ENCODE measurements around the gene DNMT3B.
"Not testable (repeated sequence)": the region's sequence is repeated elsewhere in the genome, so short reads cannot be mapped to it uniquely, and the experiment has no call there.

DNMT3B gene

DNA sequence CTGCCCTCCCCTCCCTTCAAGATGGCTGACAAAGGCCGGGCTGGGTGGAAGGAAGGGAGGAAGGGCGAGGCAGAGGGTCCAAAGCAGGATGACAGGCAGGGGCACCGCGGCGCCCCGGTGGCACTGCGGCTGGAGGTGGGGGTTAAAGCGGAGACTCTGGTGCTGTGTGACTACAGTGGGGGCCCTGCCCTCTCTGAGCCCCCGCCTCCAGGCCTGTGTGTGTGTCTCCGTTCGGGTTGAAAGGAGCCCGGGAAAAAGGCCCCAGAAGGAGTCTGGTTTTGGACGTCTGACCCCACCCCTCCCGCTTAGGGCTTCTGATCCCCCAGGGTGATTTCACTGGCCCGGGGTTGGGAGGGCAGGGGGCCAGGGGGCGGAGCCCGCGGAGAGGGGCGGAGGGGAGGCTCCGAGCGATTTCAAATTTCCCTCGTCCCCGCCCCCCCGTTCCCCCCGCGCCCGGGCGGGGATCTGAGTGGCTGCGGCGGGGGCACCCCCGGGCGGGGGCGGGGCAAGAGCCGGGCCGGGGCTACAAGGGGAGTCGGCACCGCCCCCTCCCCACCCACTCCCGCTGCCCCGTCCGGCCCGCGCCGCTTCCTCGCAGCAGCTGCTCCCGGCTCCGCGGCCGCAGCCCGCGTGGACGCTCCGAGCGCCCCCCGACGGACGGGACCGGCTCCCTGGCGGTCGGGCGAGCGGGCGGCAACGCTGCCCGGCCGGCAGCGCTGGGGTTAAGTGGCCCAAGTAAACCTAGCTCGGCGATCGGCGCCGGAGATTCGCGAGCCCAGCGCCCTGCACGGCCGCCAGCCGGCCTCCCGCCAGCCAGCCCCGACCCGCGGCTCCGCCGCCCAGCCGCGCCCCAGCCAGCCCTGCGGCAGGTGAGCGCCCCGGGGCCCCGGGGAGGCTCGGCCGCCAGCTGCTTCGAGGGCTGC is at the start of gene DNMT3B:
Gene DNMT3B (plus strand): TSS at position 555 of the 923 bp plus-strand sequence. CDS start 17,939 bp downstream, outside the sequence.
- DNase-seq: peak; percentile 27 to 94

DNA sequence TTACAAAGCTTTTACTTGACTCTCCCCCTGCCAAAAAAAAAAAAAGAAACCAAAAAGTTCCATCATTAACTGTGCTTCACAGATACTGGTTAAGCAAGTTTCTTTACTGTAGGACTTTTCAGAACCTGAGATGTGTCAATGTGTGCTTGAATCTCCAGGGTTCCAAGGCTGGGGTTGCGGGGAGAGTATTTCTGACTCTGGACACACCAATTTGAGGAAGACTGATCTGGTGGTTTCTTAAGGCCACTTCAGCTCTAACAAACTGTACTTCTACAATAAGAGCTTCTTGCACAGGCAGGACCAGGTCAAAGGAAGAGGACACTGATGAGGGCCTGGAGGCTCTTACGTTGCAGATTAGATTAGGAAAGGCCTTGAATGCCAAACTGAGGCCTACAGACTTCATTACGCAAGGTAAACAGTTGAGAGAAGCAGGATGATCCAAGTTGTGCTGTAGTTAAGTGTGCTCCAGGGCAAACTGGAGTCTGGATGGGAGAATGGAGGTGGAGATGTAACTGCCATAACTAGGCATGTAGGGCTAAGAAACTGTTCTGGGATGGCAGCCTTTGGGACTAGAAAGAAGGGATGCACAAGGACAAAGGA is 43.3 kb upstream of the DNMT3B start:
- no peak for DNase-seq

DNA sequence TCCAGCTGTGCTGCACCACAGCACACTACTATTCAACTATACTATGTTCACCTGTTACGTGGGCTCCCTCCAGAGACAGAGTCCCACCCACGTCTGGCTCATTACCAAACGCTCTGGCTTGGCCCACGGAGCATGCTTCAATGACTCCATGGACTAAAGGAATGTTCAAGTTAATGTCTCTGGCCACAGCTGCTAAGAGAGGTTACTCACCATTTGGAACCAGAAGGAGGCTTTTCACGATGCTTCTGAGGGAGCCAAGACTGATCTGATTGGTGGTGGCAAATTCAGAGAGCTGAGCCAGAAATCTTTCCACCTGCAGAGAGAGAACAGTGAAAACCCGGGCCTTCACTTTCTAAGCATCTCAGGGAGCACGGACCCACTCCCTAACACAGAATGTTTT is 34.5 kb upstream of the DNMT3B start:
- no peak for DNase-seq

DNA sequence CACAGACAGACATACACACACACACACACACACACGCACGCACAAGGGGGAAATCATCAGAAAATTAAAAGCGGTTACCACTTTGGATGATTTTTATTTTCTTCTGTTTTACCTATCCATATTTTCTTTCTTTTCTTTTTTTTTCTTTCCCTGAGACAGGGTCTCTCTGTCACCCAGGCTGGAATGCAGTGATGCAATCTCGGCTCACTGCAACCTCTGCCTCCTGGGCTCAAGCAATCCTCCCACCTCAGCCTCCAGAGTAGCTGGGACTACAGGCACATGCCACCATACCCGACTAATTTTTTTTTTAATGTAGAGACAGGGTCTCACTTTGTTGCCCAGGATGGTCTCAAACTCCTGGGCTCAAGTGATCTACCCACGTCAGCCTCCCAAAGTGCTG is 33.8 kb upstream of the DNMT3B start:
- DNase-seq: not testable (repeated sequence)

DNA sequence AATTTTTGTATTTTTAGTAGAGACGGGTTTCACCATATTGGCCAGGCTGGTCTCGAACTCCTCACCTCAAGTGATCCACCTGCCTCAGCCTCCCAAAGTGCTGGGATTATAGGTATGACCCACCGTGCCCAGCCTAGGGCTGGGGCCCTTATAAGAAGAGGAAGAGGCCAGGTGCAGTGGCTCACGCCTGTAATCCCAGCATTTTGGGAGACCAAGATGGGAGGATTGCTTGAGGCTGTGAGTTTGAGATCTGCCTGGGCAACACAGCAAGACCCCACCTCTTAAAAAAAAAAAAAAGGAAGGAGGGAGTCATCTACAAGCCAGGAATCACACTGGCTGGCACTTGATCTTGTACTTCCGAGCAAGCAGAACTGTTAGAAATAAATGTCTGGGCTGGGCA is 32.9 kb upstream of the DNMT3B start:
- DNase-seq: not testable (repeated sequence)

DNA sequence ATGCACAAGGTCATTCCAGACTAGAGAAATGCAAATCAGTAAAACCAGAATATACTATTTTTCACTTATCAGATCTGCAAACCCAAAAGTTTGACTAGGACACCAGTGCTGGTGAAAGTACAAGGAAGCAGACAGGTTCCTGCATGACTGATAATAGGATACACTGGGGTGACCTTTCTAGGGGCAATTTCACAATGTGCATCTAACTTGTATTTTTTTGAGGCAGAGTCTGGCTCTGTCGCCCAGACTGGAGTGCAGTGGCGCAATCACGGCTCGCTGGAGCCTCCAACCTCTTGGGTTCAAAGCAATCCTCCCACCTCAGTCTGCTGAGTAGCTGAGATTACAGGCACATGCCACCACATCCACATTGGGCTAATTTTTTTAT is 30.3 kb upstream of the DNMT3B start:
- DNase-seq: no peak

DNA sequence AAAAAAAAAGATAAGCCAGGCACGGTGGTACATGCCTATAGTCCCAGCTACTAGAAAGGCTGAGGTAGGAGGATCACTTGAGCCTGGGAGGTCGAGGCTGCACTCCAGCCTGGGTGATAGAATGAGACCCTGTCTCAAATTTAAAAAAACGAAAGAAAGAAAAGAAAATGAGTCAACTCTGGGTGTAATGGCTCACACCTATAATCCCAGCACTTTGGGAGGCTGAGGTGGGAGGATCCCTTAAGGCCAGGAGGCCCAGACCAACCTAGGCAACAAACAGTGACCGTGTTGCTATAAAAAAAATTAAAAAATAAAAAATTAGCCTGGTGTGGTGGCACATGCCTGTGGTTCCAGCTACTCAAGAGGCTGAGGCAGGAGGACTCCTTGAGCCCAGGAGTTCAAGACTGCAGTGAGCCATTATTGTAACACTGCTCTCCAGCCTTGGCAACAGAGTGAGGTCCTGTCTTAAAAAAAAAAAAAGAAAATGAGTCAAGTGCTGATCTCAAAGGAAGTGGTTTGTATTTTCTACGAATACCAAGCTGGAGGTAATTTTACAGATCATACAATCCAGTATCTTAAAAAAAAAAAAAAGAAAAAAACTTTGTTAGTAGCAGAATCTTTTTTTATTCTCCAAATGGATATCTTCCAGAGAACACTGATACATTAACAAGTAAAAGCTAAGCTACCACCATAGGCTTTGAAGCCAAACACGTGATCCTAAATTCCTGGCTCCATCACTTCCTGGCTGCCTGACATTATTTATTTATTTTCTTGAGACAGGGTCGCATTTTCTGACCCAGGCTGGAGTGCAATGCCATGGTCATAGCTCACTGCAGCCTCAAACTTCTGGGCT is 24.6 kb upstream of the DNMT3B start:
- no peak for DNase-seq

DNA sequence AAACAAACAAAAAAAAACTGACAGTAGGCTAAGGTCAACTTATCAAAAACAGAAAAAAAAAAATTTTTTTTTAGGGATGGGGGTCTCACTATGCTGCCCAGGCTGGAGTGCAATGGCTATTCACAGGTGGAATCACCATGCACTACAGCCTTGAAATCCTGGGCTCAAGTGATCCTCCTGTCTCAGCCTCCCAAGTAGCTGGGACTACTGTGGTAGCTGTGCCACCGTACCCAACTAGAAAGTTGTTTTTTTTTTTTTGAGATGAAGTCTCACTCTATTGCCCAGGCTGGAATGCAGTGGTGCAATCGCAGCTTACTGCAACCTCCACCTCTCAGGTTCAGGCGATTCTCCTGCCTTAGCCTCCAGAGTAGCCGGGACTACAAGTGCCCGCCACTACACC is 21.0 kb upstream of the DNMT3B start:
- no peak for DNase-seq

DNA sequence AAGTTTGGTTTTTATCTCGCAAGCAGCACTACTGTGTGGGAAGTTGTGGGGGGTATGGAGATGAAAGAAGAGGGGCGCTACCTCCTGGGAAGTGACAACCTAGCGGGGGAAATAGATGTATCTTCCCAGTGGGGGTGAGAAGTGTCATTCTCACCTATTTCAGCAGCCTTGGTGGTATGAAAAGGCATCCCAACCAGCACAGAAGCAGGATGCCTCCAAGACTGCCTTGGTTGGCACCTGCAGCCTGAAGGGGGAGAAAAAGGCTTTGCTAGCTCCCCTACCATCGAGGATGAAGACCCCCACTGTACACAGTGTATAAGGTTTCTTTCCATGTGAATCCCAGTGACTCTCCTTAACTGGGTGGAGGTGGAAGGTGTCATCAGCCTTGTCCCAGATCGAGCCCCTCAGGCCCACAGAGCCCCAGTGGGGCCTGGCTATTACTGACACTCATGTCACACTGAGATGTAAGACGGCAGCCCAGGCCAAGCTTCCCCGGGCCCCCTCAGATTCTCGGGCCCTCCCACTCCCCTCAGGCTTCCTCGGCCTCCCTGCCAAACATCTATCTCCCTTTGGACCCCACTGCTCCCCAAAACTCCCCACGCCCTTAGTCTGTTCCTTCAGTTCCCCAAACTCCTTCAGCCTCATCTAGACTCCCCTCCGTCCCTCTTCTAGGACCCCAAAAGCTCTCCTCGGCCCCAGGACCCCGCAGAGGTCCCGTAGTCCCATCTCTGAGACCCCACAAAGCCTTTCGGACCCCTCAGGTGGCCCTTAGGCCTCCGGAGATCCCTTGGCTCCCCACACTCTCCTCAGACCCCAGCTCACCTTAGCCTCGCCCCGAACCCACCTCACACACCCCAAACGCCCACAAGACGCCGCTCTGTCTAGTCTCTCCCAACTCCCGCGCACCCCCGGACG is 19.6 kb upstream of the DNMT3B start:
- peak; percentile 43 to 59 for DNase-seq

DNA sequence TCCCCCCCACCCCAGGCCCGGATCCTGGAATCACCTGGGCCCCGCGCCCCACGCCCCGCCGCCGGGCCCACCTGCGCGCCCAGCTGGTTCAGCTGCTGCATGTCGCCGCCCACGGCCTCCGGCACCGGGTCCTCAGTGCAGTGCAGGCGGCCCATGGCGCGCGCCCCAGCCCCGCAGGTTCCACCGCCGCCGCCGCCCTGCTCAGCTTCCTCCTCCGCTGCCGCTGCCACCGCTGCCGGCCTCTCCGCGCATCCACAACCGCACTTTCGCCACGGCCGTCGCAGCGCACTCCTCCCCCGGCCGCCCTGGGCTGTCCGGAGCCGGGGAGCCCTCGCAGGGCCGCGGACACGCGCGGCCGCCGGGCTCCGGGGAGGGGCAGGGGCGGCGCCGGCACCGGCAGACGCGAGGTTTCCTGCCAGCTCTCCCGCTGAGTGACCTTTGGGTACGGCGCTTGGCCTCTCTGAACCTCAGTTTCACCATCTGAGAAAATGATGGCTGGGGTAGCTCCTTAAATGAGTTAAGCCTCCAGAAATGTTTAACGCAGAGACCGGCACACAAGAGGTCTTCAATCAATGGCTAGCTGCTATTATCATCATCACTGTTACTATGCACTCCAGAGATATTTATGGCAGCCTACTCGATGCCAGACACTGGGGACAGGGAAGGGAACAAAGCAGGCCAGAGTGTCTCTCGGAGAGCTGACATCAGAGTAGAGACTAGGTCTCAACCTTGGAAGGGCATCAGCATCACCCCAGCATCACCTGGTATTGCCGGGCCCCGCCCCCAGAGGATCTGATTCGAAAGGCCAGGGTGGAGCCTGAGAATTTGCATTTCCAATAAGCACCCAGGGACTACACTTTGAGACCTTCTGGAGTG is 18.7 kb upstream of the DNMT3B start, which contains the start of gene COMMD7:
Gene COMMD7 (minus strand): TSS at position 231 of the 876 bp plus-strand sequence. CDS start 76 bp downstream, at position 155.
- peak; percentile 70 to 88 for DNase-seq

DNA sequence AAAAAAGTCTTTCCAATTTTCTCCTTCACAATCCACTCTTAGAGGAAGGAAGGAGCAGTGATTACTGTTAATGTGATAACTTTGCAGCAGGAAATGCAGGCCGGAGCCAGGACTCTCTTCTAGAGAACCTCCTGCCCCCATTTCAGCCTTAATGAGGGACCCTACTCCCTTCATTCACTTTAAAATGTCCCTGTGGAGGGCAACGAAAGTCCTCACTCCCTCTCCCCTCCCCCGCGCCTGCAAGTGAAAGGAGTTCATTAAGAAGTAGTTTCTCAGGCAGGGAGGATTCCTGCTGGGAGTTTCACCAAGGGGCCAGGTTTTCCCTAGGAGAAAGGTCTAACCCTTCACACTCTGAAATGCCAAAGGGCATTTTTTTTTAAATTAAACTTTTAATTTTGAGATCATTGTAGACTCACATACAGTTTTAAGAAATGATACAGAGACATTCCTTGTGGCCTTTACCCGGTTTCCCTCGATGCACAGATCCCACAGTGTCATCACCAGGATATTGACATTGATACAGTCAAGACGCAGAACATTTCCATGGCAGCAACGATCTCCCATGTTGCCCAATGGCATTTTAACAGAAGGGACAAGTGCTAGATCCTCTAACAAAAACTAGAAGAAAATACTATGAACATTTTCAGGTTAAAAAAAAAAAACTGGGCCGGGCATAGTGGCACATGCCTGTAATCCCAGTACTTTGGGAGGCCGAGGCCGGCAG is 12.1 kb upstream of the DNMT3B start:
- DNase-seq: no peak

DNA sequence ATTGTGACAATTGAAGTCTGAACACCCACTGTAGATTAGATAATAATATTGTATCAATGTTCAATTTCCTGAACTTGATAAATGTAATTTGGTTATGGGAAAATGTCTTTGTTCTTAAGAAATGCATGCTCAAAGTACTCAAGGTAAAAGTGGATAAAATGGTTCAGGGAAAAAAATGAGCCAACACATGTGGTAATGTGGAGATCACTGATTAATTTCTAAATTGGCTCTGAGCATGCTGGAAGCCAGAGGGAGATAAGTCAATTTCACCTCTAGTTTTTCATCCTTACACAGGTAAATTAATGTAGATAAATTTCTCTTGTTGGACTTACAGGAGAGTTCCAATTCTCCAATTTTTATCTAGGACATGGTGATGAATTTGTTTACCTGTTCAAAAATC is 10.9 kb upstream of the DNMT3B start:
- DNase-seq: no peak

DNA sequence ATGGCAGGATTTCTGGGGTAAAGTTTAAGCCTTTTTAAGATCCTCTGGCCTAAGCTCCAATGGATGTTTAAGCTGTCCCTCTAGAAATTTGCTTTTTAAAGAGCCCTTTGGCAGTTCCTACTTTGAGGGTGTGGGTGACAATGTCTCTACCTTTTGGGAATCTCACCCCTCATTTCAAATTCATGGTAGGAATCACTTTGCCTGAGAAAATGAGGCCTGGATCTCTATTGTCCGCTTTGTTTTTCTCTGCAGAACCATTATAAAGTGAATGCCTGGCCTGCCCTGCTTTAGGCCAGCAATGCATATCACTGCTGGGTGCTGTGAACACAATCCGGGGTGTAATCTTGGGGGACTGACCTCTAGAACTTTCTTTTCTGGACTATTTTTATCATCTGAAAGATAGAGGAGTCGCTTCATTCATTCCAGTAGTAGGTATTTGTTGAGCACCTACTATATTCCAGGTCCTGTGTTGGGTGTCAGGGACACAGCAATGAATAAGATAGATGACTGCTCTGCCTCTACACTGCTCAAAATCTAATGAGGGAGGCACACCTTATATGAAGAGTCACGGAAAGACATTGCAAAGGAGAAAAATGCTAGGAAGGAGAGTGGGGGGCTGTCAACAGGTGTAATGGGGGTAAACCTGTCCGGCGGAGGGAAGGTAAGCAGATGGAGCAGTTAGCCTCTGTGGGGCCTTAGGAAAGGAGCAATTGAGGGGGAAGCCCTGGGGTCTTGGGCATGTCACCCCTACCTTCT is 10.3 kb upstream of the DNMT3B start:
- DNase-seq: no peak

DNA sequence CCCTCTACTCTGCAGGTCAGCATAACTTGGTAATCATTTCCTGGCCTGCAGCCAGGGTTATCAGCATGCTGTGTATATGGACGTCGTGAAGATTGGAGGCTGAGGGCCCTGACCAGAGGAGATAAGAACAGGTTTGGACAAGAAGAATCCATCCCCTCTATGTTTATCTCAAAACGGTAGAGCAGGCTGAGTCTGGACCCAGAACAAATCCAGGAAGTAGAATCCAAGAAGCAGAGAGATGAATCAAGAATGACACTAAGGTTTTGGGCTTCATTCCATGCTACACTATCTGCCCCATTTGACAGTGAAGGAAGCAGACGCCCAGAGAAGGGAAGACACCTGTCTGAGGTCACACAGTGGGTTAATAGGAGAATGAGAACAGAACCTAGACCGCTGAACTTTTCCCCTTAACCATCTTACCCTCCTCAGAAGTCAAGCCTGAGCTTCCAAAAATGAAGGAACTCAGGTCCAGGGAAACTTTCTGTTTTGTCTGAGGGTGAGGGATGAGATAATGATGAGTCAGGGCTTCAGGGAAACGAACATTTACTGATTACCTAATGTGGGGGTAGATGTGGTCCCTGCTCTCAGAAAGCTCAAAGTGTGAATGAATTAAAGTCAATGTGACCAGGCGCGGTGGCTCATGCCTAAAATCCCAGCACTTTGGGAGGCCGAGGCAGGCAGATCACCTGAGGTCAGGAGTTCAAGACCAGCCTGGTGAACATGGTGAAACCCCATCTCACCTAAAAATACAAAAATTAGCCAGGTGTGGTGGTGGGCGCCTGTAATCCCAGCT is 9.5 kb upstream of the DNMT3B start:
- DNase-seq: no peak

DNA sequence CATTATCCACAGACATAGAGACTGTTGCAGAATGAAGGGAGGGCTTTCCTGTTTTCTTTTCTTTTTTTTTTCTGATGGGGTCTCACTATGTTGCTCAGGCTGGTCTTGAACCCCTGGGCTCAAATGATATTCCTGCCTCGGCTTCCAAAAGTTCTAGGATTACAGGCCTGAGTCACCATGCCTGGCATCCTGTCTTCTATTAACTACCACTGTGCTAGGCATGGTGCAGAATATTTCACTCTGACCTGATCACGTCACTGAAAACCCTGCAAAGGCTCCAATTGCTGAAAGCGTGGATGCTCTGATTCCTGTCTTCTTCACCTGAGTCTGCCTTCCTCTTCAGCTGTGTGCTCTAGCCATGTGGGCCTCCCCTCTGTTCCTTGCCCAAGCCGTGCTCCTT is 8.5 kb upstream of the DNMT3B start:
- no peak for DNase-seq

DNA sequence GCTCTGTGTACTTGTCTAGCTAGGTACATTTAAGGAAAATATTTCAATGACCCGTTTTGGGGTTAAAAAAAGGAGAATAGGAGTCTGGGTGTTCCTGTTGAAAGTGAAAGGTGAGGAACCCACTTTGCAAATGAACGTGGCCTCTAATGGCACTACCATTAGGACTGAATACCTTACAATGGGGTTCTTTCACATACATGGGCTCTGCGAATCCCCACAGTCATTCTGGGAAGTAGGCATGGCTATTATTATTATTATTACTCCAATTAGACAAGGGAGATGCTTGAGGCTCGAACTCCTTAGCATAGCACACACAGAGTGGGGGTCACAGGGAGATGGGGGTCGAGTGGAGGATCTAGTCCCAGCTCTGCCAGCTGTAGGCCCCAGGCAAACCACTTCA is 6.0 kb upstream of the DNMT3B start:
- DNase-seq: no peak

DNA sequence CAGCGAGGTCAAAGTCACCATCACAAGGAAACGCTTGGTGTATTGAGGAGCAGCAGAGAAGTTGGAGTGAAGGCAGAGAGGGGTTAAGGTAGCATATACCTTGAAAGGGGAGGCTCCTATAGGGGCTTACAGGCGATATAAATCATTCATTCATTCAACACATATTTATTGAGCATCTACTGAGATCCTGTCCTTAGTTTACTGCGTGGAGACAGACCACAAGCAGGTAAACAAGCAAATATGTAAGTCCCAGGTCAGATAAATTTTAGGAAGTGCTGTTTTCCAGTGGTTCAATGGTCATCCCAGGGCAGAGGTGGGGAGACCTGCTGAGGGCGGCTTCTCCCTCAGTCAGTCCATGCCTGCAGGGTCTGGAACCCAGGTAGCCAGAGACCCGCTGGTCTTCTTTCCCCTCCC is 761 bp upstream of the DNMT3B start:
- DNase-seq: no peak

DNA sequence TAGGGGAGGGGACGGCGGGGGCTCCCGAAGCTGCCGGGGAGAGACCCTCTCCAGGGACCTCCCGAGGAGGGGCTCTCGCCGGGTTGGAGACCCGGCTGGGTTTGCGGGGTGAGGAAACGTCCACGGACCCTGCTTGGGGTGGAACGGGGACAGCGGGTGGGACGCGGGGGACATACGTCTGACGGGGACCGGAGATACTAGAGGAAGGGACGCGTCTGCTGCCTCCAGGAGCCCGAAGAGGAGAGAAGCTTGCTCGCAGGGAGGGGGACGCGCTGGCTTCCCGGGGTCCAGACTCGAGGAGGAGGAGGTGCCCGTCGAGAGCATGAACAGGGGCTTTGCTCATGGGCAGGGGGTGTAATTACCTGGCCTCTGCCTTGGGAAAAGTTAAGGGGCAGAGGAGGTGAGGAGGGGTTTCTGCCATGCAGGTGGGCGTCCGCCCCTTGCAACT is 593 bp downstream of the DNMT3B start:
- DNase-seq: peak in 1 of 2 experiments; percentile 66
